HepG2 (cell line): ENCODE data around the gene NDUFS5. TPM values are rescaled to one million over a fixed set of nuclear protein-coding genes. Genes with fewer than 3 reads are reported as not detected.
A peak's percentile ranks its signal among the peaks of the same experiment; 100 is the strongest.

Experiments
- ATAC-seq: fragments of 200-7000 bp; cut with Tn5 transposase; 3 replicates; pipeline ENCODE4 v1.9.1; 2020; ENCODE audit warnings: mild to moderate bottlenecking, moderate library complexity
- BruUV-seq: library from RNA; stranded (reverse); fragments of 400-500 nt; replicated peaks from 2 replicates; lab custom pipeline; 2021; lab: Mats Ljungman, UMichigan
- CTCF ChIA-PET: fragments of 300-600 bp; formaldehyde crosslinking; extraction: SDS; loops from one replicate; lab custom pipeline; 2021; ENCODE audit warnings: low total read pairs, inconsistent platforms, low intra/inter-chr PET ratio; lab: Yijun Ruan, JAX
- POLR2A ChIA-PET: fragments of 350-600 bp; sonication (Branson Sonifier 250); formaldehyde crosslinking; loops from one replicate; lab custom pipeline; 2020; ENCODE audit warnings: antibody characterized with exemption, inconsistent platforms; lab: Yijun Ruan, JAX
- DNase-seq: peaks from one replicate; pipeline ENCODE4 v3.0.0-alpha.2; 2015; ENCODE audit warnings: low spot score
- FAIRE-seq: peaks from 3 replicates; lab custom pipeline; 2011; peaks lifted over from hg19 to GRCh38; lab: Jason Lieb, UNC
- H2AFZ ChIP-seq: one replicate; pipeline ENCODE4 v1.6.1; 2011; ENCODE audit warnings: low read length, inconsistent platforms
- H3K27ac ChIP-seq: fragments of 300-600 bp; 3 replicates; pipeline ENCODE4 v1.8.0; 2011; ENCODE audit warnings: mixed run types, mild to moderate bottlenecking, mixed read lengths, low read length, inconsistent platforms; ENCODE audit not compliant: insufficient read depth; ENCODE audit errors: extremely low read length
- H3K27me3 ChIP-seq, 2 experiments: fragments of 200-600 bp in 1 of 2; 2 replicates in 1 of 2; 3 replicates in 1 of 2; pipeline versions ENCODE4 v1.6.0 to v1.8.0; 2011; ENCODE audit warnings: low read length in 2 of 2, mild to moderate bottlenecking in 2 of 2, moderate library complexity in 2 of 2, inconsistent platforms in 1 of 2; ENCODE audit not compliant: insufficient read depth in 2 of 2, control insufficient read depth in 1 of 2
- H3K36me3 ChIP-seq, 2 experiments: fragments of 200-600 bp in 1 of 2; replicated peaks in 1 of 2; 2 replicates in 1 of 2; 3 replicates in 1 of 2; pipeline versions ENCODE4 v1.5.1 to v1.8.0; 2011; ENCODE audit warnings: low read length in 2 of 2, inconsistent platforms in 1 of 2; ENCODE audit not compliant: insufficient read depth in 2 of 2, control insufficient read depth in 1 of 2
- H3K4me1 ChIP-seq: 2 replicates; pipeline ENCODE4 v1.5.1; 2012; ENCODE audit warnings: low read length, inconsistent platforms; ENCODE audit not compliant: insufficient read depth
- H3K4me2 ChIP-seq: 2 replicates; pipeline ENCODE4 v1.6.0; 2011; ENCODE audit warnings: low read depth, low read length, inconsistent platforms
- H3K4me3 ChIP-seq, 3 experiments: fragments of 200-600 bp in 1 of 3; sonication (generic), shearing (Covaris generic) in 1 of 3; replicated peaks in 1 of 3; 2 replicates each; pipeline ENCODE4 v1.5.1; 2011 to 2016; ENCODE audit warnings: low read length in 3 of 3, inconsistent platforms in 2 of 3, low read depth in 2 of 3, mild to moderate bottlenecking in 2 of 3, control low read depth in 1 of 3, mixed read lengths in 1 of 3; ENCODE audit not compliant: insufficient read depth in 1 of 3
- H3K79me2 ChIP-seq: one replicate; pipeline ENCODE4 v1.6.1; 2011; ENCODE audit warnings: low read length, inconsistent platforms; ENCODE audit not compliant: insufficient read depth
- H3K9ac ChIP-seq: 2 replicates; pipeline ENCODE4 v1.6.0; 2011; ENCODE audit warnings: mild to moderate bottlenecking, low read depth, low read length, inconsistent platforms; ENCODE audit not compliant: insufficient read depth
- H3K9me3 ChIP-seq: 2 replicates; pipeline ENCODE4 v1.5.1; 2012; ENCODE audit warnings: mild to moderate bottlenecking, low read length
- H4K20me1 ChIP-seq: 2 replicates; pipeline ENCODE4 v1.6.0; 2011; ENCODE audit warnings: inconsistent platforms, mild to moderate bottlenecking, low read length, moderate library complexity; ENCODE audit not compliant: insufficient read depth
- CHD4 ChIP-seq: fragments of 200-600 bp; sonication (generic); IDR thresholded peaks from 2 replicates; pipeline ENCODE4 v1.7.0; 2017; ENCODE audit warnings: mild to moderate bottlenecking, low read length, borderline replicate concordance
- FOXP4 ChIP-seq: sonication (generic); formaldehyde crosslinking; IDR thresholded peaks from 2 replicates; pipeline ENCODE4 v1.4.0; 2020; ENCODE audit warnings: missing genetic modification reagents
- KAT7 ChIP-seq: IDR thresholded peaks from 2 replicates; pipeline ENCODE4 v1.6.1; 2018; ENCODE audit warnings: borderline replicate concordance, missing compliant biosample characterization
- KMT2B ChIP-seq: IDR thresholded peaks from 2 replicates; pipeline ENCODE4 v1.6.1; 2016; ENCODE audit warnings: missing genetic modification reagents, missing compliant biosample characterization
- ONECUT2 ChIP-seq: sonication (generic); formaldehyde crosslinking; IDR thresholded peaks from 2 replicates; pipeline ENCODE4 v1.4.0; 2020; ENCODE audit warnings: missing genetic modification reagents
- RARG ChIP-seq: sonication (generic); formaldehyde crosslinking; IDR thresholded peaks from 2 replicates; pipeline ENCODE4 v1.4.0; 2020; ENCODE audit warnings: low read depth, mild to moderate bottlenecking, missing genetic modification reagents
- SALL1 ChIP-seq: sonication (generic); formaldehyde crosslinking; IDR thresholded peaks from 2 replicates; pipeline ENCODE4 v1.8.0; 2022; ENCODE audit warnings: mild to moderate bottlenecking, missing genetic modification reagents
- SPEN ChIP-seq: sonication (generic); formaldehyde crosslinking; IDR thresholded peaks from 2 replicates; pipeline ENCODE4 v1.5.1; 2020; ENCODE audit warnings: low read depth, mild to moderate bottlenecking, missing genetic modification reagents
- ZBTB33 ChIP-seq: sonication (generic); formaldehyde crosslinking; IDR thresholded peaks from 2 replicates; pipeline ENCODE4 v1.4.0; 2020; ENCODE audit warnings: missing genetic modification reagents
- ZFP36 ChIP-seq: fragments of 150-350 bp; IDR thresholded peaks from 2 replicates; pipeline ENCODE4 v1.6.1; 2018; ENCODE audit warnings: borderline replicate concordance, low read length, low read depth; ENCODE audit not compliant: partially characterized antibody
- ZNF121 ChIP-seq: sonication (generic); formaldehyde crosslinking; IDR thresholded peaks from 2 replicates; pipeline ENCODE4 v1.5.0; 2020; ENCODE audit warnings: mild to moderate bottlenecking, missing genetic modification reagents
- ZNF224 ChIP-seq: sonication (generic); formaldehyde crosslinking; IDR thresholded peaks from 2 replicates; pipeline ENCODE4 v1.5.0; 2020; ENCODE audit warnings: mild to moderate bottlenecking, missing genetic modification reagents
- ZNF362 ChIP-seq: sonication (generic); formaldehyde crosslinking; IDR thresholded peaks from 2 replicates; pipeline ENCODE4 v1.4.0; 2020; ENCODE audit warnings: missing genetic modification reagents, mild to moderate bottlenecking, borderline replicate concordance
- ZNF580 ChIP-seq: IDR thresholded peaks from 2 replicates; pipeline ENCODE4 v1.6.1; 2016; ENCODE audit warnings: low read depth, borderline replicate concordance
- ZNF768 ChIP-seq: sonication (generic); formaldehyde crosslinking; IDR thresholded peaks from 2 replicates; pipeline ENCODE4 v1.4.0; 2020; ENCODE audit warnings: missing genetic modification reagents
- WGBS: methylation state at CpG from one replicate; pipeline ENCODE4 v1.1.6; 2017; ENCODE audit warnings: low lambda C conversion rate; 5-methylcytosine and 5-hydroxymethylcytosine counted together
- in situ Hi-C: cut with HindIII; loops from 2 replicates; pipeline ENCODE4 v1.10.0; 2017; ENCODE audit warnings: low pct_unique_long_range_greater_than_20kb; ENCODE audit not compliant: extremely low pct_ligation_motif_present
- intact Hi-C: fragments of 100-400 bp; cut with micrococcal nuclease; formaldehyde crosslinking; loops from one replicate; pipeline ENCODE4 v1.10.0; 2022; ENCODE audit not compliant: unreplicated experiment
- polyA plus RNA-seq, 8 experiments: library from polyadenylated mRNA; depleted of rRNA in 3 of 8; stranded (reverse) in 7 of 8; unstranded in 1 of 8; fragments of >200 nt; fragmentation: Illumina TruSeq in 4 of 8; extraction: Trizol in 4 of 8; gene quantifications; 2 replicates each; pipeline versions ENCODE4 v1.2.1 to v1.2.3, GENCODE V29; 2011 to 2016; ENCODE audit warnings: low read depth in 4 of 8, missing spikeins in 1 of 8, mixed read lengths in 1 of 8; ENCODE audit not compliant: insufficient read depth in 1 of 8
- total RNA-seq, 5 experiments: library from RNA; depleted of rRNA; stranded (reverse); fragments of >200 nt; fragmentation: Illumina TruSeq; extraction: Trizol; gene quantifications; 2 replicates each; pipeline ENCODE4 v1.2.3, GENCODE V29; 2016; ENCODE audit warnings: low read depth in 1 of 5

Gene NDUFS5
- total and polyA plus RNA-seq, 2 of the 13 experiments (the other 11 are each of a cell fraction or from before 2014, with no cell fraction given), result 263 to 466 TPM

- no peak overlapping the region for H3K9ac ChIP-seq
- H2AFZ ChIP-seq, result no peak overlapping the region
- intact Hi-C loops (no loop called here), in situ Hi-C loops (no loop called here)
- ChIA-PET CTCF (no interaction called here), POLR2A (interaction anchor here (0.6 kb wide), 1 partner anchor 1113 kb away, joined by 3 read pairs; no protein-coding TSS in a partner anchor)
- DNase-seq (no peak), ATAC-seq (peak; percentile 69), FAIRE-seq (no peak)
- no peaks in the 10 kb centered on the region for H4K20me1 ChIP-seq
- no peak overlapping the region for H3K4me3 ChIP-seq
- H3K27ac ChIP-seq, result no peak overlapping the region
- H3K36me3 ChIP-seq, result no peaks in the 10 kb centered on the region
- no TSS peak for BruUV-seq
- no peaks in the 10 kb centered on the region for H3K4me1 ChIP-seq
- no peaks in the 10 kb centered on the region for H3K9me3 ChIP-seq
- no peaks in the 10 kb centered on the region for H3K79me2 ChIP-seq
- no peaks in the 10 kb centered on the region for H3K27me3 ChIP-seq
- H3K4me2 ChIP-seq, result no peak overlapping the region
- 71% methylated on average over 7 of the region's 7 CpGs for WGBS
- no peak for TF ChIP-seq ZFP36
- 0 out of 2 replicates have a peak, but pooled peaks have one; percentile 10 for TF ChIP-seq SALL1 (CRISPR knock-in tag)
- no peak for TF ChIP-seq ZNF224 (CRISPR knock-in tag)
- TF ChIP-seq ONECUT2 (CRISPR knock-in tag), result peak; percentile 36; the same call in 1 of the 2 replicates
- TF ChIP-seq ZNF362 (CRISPR knock-in tag), result peak; percentile 75
- peak; percentile 83; the same call in 1 of the 2 replicates for TF ChIP-seq ZBTB33
- no peak for TF ChIP-seq CHD4
- no peak for TF ChIP-seq KMT2B (CRISPR knock-in tag)
- no peak for TF ChIP-seq KAT7 (CRISPR knock-in tag)
- TF ChIP-seq ZNF121 (CRISPR knock-in tag), result peak; percentile 77; the same call in 1 of the 2 replicates
- TF ChIP-seq ZNF768 (CRISPR knock-in tag), result no peak
- TF ChIP-seq FOXP4 (CRISPR knock-in tag), result no peak
- TF ChIP-seq RARG (CRISPR knock-in tag), result no peak
- no peak for TF ChIP-seq ZNF580 (CRISPR knock-in tag)
- TF ChIP-seq SPEN (CRISPR knock-in tag), result no peak
Measured at GRCh38 chr1:39048745-39049370, 22.7 kb downstream of the NDUFS5 start.
